ENCODE measurements around the gene MLXIP. TPM values are rescaled to one million over a fixed set of nuclear protein-coding genes. Genes with fewer than 3 reads are reported as not detected.
"Not testable (repeated sequence)": the region's sequence is repeated elsewhere in the genome, so short reads cannot be mapped to it uniquely, and the experiment has no call there.

Gene MLXIP, protein sequence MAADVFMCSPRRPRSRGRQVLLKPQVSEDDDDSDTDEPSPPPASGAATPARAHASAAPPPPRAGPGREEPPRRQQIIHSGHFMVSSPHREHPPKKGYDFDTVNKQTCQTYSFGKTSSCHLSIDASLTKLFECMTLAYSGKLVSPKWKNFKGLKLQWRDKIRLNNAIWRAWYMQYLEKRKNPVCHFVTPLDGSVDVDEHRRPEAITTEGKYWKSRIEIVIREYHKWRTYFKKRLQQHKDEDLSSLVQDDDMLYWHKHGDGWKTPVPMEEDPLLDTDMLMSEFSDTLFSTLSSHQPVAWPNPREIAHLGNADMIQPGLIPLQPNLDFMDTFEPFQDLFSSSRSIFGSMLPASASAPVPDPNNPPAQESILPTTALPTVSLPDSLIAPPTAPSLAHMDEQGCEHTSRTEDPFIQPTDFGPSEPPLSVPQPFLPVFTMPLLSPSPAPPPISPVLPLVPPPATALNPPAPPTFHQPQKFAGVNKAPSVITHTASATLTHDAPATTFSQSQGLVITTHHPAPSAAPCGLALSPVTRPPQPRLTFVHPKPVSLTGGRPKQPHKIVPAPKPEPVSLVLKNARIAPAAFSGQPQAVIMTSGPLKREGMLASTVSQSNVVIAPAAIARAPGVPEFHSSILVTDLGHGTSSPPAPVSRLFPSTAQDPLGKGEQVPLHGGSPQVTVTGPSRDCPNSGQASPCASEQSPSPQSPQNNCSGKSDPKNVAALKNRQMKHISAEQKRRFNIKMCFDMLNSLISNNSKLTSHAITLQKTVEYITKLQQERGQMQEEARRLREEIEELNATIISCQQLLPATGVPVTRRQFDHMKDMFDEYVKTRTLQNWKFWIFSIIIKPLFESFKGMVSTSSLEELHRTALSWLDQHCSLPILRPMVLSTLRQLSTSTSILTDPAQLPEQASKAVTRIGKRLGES
- 18.4 and 31.1 TPM in 2 replicates for total RNA-seq

DNA sequence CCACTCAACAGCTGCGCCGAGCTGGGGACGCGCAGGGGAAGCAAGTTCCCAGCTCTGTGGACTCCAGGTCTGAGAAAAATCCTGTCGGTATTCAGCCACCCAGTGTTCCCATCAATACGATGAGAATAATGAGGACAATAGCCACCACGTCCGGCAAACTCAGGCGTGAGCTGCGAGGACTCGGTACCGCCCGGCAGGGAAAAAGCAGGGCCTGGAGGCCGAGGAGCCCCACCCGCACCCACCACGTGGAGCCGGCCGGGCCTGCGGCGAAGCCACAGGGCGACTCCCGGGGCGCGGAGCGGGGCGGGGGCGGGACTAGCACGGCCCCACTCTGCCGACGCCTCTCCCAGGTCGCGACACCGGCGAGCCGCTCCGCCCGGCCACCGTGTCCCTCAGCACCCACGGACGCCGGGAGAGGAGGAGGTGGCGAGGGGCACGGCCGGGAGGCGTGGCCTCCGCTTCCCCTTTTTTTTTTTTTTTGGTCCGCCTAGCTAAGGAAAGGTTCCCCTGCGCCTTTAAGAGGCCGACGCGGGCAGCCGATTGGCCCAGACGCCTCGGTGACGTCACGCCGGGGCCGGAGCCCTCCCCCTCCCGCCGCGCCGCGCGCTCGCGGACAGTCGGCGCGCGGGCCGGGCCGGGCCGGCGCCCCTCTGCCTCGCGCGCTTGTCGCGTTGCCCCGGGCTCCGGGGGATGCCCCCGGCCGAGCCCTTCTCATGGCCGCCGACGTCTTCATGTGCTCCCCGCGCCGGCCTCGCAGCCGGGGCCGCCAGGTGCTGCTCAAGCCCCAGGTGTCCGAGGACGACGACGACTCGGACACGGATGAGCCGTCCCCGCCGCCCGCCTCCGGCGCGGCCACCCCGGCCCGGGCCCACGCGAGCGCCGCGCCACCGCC is at the start of gene MLXIP:
Gene MLXIP (plus strand): TSS at position 616 of the 892 bp plus-strand sequence. CDS start 98 bp downstream, at position 714.
- peak; percentile 72 to 95 for DNase-seq (ENCODE audit: low read depth in 2 of 2)

DNA sequence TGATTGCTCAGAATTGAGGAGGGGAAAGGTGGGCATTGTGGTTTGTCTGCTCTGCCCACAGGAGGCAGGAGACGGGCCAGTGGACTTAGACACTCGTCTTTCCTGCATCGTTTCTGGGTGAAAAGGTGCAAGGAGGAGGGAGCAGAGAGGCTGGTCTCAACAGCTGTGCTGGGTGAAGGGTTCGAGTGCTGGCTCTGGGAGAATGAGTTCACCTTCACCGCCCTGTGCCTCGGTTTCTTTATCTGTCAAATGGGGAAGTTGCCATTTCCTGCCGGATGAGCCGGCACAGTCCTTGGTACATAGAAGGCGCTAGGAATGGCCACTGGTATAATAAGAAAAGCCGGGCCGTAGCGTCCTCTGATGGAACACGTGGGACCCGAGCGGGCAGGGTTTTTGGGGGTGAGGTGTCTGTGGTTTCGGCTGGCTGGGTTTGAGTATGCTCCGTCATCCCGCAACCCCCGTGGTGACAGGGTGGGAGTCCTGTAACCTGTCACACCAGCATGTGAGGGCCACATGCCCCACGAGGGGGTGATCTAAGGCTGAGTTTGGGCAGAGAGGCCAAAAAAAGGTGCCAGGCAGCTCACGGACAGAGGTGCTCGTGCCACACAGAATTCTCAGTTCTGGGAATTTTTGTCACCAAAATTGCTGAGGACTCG is 49.5 kb upstream of the MLXIP start:
- DNase-seq (ENCODE audit: low read depth in 2 of 2), result no peak

DNA sequence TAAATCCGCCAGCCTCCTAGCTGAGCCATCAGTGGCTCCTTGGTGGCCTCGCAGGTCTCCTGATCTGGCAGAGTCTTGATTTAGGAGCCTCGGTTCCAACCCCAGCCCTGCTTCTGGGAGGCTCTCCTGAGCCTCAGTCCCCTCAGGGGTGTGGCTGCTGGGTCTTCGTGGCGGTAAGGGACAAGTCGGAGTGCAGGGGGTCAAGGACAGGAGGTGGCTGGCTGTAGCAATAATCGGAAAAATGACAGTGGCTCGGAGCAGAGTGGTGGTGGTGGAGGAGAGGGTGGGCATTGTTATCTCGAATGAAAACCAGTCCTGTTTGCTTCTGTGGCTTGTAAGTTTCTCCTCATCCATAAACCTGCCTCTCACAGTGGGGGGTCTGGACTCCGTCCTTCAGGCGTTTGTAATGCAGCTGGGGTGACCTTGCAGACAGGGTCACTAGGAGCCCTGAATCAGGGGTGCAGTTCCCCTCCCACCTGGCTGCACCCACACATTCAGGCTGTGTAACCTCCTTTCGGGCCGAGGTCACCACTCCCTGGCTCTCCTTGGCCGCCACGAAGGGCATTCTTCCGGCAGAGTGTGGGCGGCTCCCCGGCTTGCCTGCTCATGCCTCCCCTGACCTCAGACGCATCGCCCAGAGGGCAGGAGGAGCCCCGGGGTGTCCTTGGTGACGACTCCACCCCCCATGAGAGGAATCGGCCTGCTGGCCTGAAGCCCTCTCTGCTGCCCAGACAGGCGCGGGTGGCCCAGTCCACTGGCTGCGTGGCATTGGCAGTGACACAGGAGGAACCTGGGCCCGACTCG is 48.7 kb upstream of the MLXIP start:
- DNase-seq (ENCODE audit: low read depth in 2 of 2), result no peak

DNA sequence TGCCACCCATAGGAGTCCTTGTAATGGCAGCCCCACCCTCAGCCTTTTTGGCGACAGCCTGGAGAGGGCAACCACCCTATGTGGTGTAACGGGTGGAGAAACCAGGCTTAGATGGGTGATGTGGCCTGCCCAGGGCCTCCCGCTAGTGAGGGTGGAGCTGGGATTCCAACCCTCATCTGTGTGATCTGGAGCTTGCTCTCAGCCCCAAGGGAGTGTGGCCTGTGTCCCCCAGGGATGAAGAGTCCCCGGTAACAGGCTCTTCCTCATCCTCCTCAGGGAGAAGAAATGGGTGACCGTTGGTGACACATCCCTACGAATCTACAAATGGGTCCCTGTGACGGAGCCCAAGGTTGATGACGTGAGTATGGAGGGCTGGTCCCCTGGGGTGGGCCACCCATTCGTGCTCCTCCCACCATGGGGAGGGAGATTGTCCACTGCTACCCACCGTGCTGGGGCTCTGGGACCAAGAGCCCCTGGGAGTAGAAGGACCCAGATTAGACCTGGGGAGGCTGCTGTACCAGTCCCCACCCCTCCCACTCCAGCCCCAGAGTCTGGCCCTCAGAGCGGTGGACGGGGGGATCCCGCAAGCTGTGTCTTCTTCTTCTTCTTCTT is 48.0 kb upstream of the MLXIP start:
- no peak for DNase-seq (ENCODE audit: low read depth in 2 of 2)

DNA sequence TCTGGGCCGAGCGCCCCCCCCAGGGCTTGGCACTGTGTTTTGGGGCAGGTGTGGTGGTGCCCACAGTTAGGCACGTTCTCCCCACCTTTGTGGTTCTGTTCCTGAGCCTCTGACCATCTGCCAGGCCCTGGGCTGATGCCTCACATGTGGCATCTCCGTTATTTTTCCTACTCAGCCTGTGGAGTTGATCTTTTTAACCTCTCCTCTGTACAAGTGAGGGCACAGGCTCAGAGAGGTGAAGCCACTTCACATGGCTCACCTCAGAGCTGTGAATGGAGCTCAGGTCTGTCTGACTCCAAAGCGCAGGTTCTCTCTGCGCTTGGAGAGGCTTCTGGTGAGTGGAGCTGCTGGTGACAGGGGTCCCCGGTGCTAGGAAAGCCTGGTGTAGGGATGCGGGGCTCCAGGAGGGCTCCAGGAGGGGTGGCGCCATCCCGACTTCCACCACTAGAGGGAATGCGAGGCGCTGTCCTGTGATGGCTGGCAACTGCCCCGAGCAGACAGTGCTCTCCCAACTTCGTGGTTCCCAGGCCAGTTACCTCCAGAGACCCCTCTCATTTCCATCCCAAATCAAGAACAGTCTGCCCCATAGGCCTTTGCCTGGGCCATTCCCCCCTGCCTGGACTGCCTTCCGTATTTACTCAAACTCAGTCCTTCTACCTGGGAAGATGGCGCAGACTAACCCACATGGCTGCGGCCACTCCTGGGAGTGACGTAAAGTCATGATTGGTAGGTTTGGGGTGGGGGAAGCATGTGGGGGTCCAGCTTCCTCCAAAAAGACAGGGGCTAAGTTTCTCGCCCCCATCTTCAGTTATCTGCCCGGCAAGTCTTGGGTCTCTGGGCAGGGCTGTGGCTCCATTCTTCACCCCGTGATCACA is 47.0 kb upstream of the MLXIP start:
- DNase-seq (ENCODE audit: low read depth in 2 of 2), result peak in 1 of 2 donors; percentile 37

- DNase-seq (ENCODE audit: low read depth in 2 of 2), result no peak
Measured at GRCh38 chr12:122032580-122032979, 46.0 kb upstream of the MLXIP start.

DNA sequence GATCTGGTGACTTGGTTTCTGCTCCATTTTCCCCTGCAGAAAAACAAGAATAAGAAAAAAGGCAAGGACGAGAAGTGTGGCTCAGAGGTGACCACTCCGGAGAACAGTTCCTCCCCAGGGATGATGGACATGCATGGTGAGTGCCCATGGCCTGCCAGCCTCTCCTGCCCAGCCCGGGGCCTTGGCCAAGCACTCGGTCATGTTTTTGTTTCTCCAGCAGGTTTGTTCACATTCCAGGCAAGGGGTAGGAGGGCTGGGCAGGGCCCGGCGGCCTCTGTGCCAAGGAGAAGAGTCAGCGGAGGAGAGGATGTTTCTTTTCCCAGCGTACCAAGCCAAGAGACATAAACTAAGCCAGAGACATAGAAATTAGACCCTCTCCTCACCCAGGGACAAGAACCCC is 43.3 kb upstream of the MLXIP start:
- DNase-seq (ENCODE audit: low read depth in 2 of 2), result no peak

DNA sequence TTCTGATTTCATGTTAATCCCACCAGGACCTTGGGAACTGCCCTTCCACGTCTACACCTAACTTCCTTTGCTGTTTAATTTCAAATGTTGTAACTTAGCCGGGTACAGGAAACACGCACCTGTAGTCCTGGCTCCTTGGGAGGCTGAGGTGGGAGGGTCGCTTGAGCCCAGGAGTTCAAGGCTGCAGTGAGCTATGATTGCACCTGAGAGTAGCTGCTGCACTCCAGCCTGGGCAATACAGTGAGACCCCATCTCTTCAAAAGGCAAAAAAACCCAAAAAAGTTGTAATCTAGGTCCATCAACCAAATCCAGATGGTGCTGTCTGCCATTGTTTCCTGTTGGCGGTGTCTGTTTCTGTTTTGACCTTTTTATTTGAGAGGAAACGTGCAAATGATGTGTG is 42.4 kb upstream of the MLXIP start:
- DNase-seq (ENCODE audit: low read depth in 2 of 2), result no peak

DNA sequence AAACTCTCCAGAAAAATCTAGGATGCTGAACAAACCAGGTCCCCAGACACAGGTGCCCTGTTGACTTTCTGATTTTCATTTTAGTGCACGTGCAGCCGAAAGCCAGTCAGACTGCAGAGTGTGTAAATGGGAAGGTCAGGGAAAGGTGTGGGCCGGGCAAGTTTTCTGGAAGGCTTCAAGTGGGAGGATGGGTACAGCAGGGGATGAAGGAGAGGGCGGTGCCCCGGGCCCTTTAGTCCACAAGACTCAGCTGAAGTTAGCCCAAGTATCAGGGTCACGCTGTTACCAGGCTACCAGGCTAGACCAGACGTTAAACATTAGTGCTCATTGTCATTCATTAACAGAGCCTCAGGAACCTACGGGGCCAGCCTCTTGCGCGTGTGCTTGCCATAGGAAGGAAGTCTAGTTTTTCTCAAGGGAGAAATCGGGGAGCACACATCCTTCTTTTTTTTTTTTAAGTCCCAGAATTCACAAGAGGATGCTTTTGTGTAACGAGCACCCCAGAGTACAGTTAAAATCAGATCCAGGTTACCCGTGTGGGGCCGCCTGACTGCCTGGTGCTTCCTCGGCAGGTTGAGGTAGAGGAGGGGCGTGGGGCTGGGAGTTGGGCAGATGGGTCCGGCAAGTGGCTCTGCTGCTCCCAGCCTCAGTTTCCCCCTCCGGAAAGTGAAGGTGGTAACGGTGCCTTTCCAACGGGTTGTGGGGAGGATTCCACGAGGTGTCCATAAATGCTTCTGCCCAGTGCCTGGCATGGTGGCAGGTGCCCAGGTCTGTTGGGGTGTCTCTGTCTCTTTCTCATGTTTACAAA is 37.8 kb upstream of the MLXIP start:
- DNase-seq (ENCODE audit: low read depth in 2 of 2), result no peak

DNA sequence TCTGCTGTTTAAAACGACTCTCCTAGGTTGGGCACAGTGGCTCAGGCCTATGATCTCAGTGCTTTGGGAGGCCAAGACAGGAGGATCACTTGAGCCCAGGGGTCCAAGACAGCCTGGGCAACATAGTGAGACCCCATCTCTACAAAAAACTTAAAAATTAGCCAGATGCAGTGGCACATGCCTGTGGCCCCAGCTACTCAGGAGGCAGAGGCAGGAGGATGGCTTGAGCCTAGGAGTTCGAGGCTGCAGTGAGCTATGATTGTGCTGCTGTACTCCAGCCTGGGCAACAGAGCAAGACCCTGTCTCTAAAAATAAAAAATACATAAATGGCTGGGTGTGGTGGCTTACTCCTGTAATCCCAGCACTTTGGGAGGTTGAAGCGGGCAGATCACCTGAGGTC is 37.1 kb upstream of the MLXIP start:
- DNase-seq (ENCODE audit: low read depth in 2 of 2), result not testable (repeated sequence)

DNA sequence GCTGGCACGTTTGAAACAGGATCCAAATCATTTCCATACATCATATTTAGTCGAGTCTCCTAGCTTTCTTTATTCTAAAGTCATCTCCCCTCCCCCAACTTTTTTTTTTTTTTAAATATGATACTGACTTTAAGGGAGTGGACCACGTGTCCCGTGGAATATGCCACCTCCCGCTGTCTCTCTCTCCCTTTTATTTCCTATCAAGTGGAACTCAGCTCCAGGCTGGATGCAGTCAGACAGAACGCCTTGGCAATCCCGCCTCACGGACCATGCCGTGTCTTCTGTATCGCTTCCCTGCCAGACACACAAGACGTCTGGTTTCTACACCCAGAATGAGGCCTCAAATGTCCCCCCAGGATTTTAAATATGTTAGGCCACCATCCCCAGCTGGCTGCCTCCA is 35.6 kb upstream of the MLXIP start:
- DNase-seq (ENCODE audit: low read depth in 2 of 2), result no peak

DNA sequence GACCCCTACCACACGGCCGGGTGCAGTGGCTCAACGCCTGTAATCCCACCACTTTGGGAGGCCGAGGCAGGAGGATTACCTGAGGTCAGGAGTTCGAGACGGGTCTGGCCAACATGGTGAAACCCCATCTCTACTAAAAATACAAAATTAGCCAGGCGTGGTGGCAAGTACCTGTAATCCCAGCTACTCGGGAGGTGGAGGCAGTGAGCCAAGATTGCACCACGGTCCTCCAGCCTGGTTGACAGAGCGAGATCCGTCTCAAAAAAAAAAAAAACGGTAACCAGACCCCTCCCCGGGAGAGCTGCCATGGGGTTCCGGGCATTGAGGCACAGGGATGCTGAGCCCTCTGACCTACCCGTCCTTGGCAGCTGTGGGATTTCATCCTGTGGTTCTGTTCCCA is 35.1 kb upstream of the MLXIP start:
- DNase-seq (ENCODE audit: low read depth in 2 of 2), result no peak

GRCh38 chr12:122045262-122045661 is 33.3 kb upstream of the MLXIP start:
- no peak for DNase-seq (ENCODE audit: low read depth in 2 of 2)

DNA sequence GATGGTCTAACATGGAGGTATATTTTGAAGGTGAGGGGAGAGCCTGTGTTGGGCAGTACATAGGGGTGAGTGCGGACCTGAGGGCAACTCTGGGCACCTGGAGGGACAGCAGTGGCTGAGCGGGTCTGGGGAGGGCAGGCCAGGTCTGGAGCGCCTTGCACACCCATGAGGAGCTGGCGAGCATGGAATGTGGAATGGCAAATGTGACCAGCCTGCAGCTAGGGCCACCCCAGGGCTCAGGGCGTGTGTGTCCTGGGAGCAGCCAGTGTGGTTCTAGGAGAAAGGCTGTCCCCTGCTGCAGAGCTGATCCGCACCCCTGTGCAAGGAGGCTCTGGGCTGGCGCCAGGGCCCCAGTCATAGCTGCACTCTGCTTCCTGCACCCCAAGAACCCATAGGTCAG is 32.4 kb upstream of the MLXIP start:
- no peak for DNase-seq (ENCODE audit: low read depth in 2 of 2)

GRCh38 chr12:122048151-122048550 is 30.4 kb upstream of the MLXIP start:
- no peak for DNase-seq (ENCODE audit: low read depth in 2 of 2)

DNA sequence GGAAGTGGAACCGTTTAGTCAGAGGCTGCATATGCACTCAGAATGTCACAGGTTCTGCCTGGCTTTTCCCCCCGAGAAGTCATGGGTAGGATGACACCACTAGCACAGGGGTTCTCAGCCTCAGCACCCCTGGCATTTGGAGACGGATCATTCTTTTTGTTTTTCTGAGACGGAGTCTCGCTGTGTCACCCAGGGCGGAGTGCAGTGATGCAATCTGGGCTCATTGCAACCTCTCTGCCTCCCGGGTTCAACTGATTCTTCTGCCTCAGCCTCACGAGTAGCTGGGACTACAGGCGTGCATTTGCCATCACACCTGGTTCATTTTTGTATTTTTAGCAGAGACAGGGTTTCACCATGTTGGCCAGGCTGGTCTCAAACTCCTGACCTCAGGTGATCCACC is 28.7 kb upstream of the MLXIP start:
- DNase-seq (ENCODE audit: low read depth in 2 of 2), result no peak

DNA sequence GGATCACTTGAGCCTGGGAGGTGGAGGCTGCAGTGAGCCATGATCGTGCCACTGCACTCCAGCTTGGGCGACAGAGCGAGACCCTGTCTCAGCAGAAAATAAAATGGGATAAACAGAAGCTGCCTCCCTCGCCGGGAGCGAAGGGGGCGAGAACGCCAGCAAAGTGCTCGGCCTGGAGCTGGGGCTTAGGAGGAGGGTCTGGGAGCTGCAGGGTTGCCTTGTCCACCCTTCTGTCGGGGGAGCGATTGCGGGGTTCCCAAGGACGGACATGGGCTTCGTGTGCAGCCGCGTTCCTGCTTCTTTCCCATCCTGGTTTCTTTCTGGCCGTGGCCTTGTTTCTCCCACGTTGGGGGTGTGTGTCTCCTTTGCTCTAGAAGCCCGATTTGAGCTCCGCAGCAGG is 27.9 kb upstream of the MLXIP start:
- DNase-seq (ENCODE audit: low read depth in 2 of 2), result no peak
